Measurements from ENCODE around the gene PRH2. TPM values are rescaled to one million over a fixed set of nuclear protein-coding genes. Genes with fewer than 3 reads are reported as not detected.

Gene PRH2
- total RNA-seq, result not detected

- Mint-ChIP-seq H3K27me3 (ENCODE audit: low read depth) (no peaks in the 10 kb centered on the region), H3K4me3 (no peak within 1 kb of the TSS), H3K36me3 (ENCODE audit: insufficient read depth in 2 of 2) (no peaks in the 10 kb centered on the region), H3K9me3 (peaks cover 0 to 1% of the 10 kb centered on the region in 2 donors), H3K4me1 (ENCODE audit: low read depth) (no peaks in the 10 kb centered on the region), H3K27ac (no peak within 1 kb of the TSS)
- ATAC-seq (replicated peaks in 1 of 2), result no peak
- no peak for DNase-seq
Observed at GRCh38 chr12:10928746-10929286, at the start of gene PRH2. Gene PRH2, plus strand, starts transcription at chr12:10929236. Its CDS starts 38 bp downstream, at chr12:10929274.

GRCh38 chr12:10884086-10884725 lies 44.8 kb upstream of the PRH2 start, which contains the start of gene PRH1:
Gene PRH1, minus strand, starts transcription at chr12:10884255. Its CDS starts 38 bp downstream, at chr12:10884217.
- ATAC-seq (replicated peaks in 1 of 2), result no peak
- no peak for DNase-seq
- H3K9me3 Mint-ChIP-seq, result no peaks in the 10 kb centered on the region
- H3K4me3 Mint-ChIP-seq, result no peak within 1 kb of the TSS
- H3K4me1 Mint-ChIP-seq (ENCODE audit: low read depth), result no peaks in the 10 kb centered on the region
- no peak within 1 kb of the TSS for H3K27ac Mint-ChIP-seq
- H3K36me3 Mint-ChIP-seq (ENCODE audit: insufficient read depth in 2 of 2), result peaks cover 0 to 2% of the 10 kb centered on the region in 2 donors
- no peaks in the 10 kb centered on the region for H3K27me3 Mint-ChIP-seq (ENCODE audit: low read depth)

GRCh38 chr12:10889226-10889625 lies 39.8 kb upstream of the PRH2 start:
- Mint-ChIP-seq H3K9me3 (no peaks in the 10 kb centered on the region), H3K27ac (no peak overlapping the region), H3K4me3 (no peak overlapping the region), H3K4me1 (ENCODE audit: low read depth) (no peaks in the 10 kb centered on the region), H3K36me3 (ENCODE audit: insufficient read depth in 2 of 2) (no peaks in the 10 kb centered on the region), H3K27me3 (ENCODE audit: low read depth) (no peaks in the 10 kb centered on the region)
- DNase-seq, result no peak
- ATAC-seq (replicated peaks in 1 of 2), result no peak

GRCh38 chr12:10891937-10892336 lies 37.1 kb upstream of the PRH2 start:
- Mint-ChIP-seq H3K27ac (no peak overlapping the region), H3K27me3 (ENCODE audit: low read depth) (no peaks in the 10 kb centered on the region)
- no peak for ATAC-seq (replicated peaks in 1 of 2)

GRCh38 chr12:10896854-10897253 lies 32.2 kb upstream of the PRH2 start:
- no peaks in the 10 kb centered on the region for H3K27me3 Mint-ChIP-seq (ENCODE audit: low read depth)
- ATAC-seq (replicated peaks in 1 of 2), result no peak
- peaks cover 1 to 2% of the 10 kb centered on the region in 2 donors for H3K9me3 Mint-ChIP-seq
- H3K4me3 Mint-ChIP-seq, result no peak overlapping the region
- H3K36me3 Mint-ChIP-seq (ENCODE audit: insufficient read depth in 2 of 2), result peaks cover 0 to 3% of the 10 kb centered on the region in 2 donors
- H3K4me1 Mint-ChIP-seq (ENCODE audit: low read depth), result no peaks in the 10 kb centered on the region
- H3K27ac Mint-ChIP-seq, result no peak overlapping the region
- no peak for DNase-seq

More at GRCh38 chr12:10891937-10892336, 37.1 kb upstream of the PRH2 start:
- no peaks in the 10 kb centered on the region for H3K36me3 Mint-ChIP-seq (ENCODE audit: insufficient read depth in 2 of 2)
- H3K9me3 Mint-ChIP-seq, result no peaks in the 10 kb centered on the region
- DNase-seq, result no peak
- H3K4me1 Mint-ChIP-seq (ENCODE audit: low read depth), result no peaks in the 10 kb centered on the region
- no peak overlapping the region for H3K4me3 Mint-ChIP-seq

- Mint-ChIP-seq H3K4me3 (no peak overlapping the region), H3K27me3 (ENCODE audit: low read depth) (no peaks in the 10 kb centered on the region), H3K27ac (no peak overlapping the region), H3K9me3 (peaks cover 7 to 14% of the 10 kb centered on the region in 2 donors), H3K36me3 (ENCODE audit: insufficient read depth in 2 of 2) (peaks cover 13 to 18% of the 10 kb centered on the region in 2 donors), H3K4me1 (ENCODE audit: low read depth) (no peaks in the 10 kb centered on the region)
- ATAC-seq (replicated peaks in 1 of 2) (no peak), DNase-seq (no peak)
Observed at GRCh38 chr12:10900530-10900929, 28.5 kb upstream of the PRH2 start.

GRCh38 chr12:10900972-10901371 lies 28.1 kb upstream of the PRH2 start:
- ATAC-seq (replicated peaks in 1 of 2) (no peak), DNase-seq (no peak)
- Mint-ChIP-seq H3K36me3 (ENCODE audit: insufficient read depth in 2 of 2) (peaks cover 13 to 21% of the 10 kb centered on the region in 2 donors), H3K27ac (no peak overlapping the region), H3K9me3 (peaks cover 7 to 14% of the 10 kb centered on the region in 2 donors), H3K27me3 (ENCODE audit: low read depth) (no peaks in the 10 kb centered on the region), H3K4me3 (no peak overlapping the region), H3K4me1 (ENCODE audit: low read depth) (no peaks in the 10 kb centered on the region)

- Mint-ChIP-seq H3K36me3 (ENCODE audit: insufficient read depth in 2 of 2) (peaks cover 13 to 21% of the 10 kb centered on the region in 2 donors), H3K4me3 (no peak overlapping the region)
- ATAC-seq (replicated peaks in 1 of 2), result no peak
Observed at GRCh38 chr12:10901427-10901826, 27.6 kb upstream of the PRH2 start.

GRCh38 chr12:10904686-10905085 lies 24.4 kb upstream of the PRH2 start:
- H3K36me3 Mint-ChIP-seq (ENCODE audit: insufficient read depth in 2 of 2), result peaks cover 13 to 23% of the 10 kb centered on the region in 2 donors
- no peak overlapping the region for H3K4me3 Mint-ChIP-seq
- no peaks in the 10 kb centered on the region for H3K27me3 Mint-ChIP-seq (ENCODE audit: low read depth)
- ATAC-seq (replicated peaks in 1 of 2) (no peak), DNase-seq (no peak)
- no peak overlapping the region for H3K27ac Mint-ChIP-seq
- peaks cover 7 to 12% of the 10 kb centered on the region in 2 donors for H3K9me3 Mint-ChIP-seq
- no peaks in the 10 kb centered on the region for H3K4me1 Mint-ChIP-seq (ENCODE audit: low read depth)

More at GRCh38 chr12:10901427-10901826, 27.6 kb upstream of the PRH2 start:
- H3K27ac Mint-ChIP-seq, result no peak overlapping the region
- no peak for DNase-seq
- no peaks in the 10 kb centered on the region for H3K27me3 Mint-ChIP-seq (ENCODE audit: low read depth)
- H3K9me3 Mint-ChIP-seq, result peaks cover 7 to 14% of the 10 kb centered on the region in 2 donors
- H3K4me1 Mint-ChIP-seq (ENCODE audit: low read depth), result no peaks in the 10 kb centered on the region

- ATAC-seq (replicated peaks in 1 of 2) (no peak), DNase-seq (no peak)
- peaks cover 3% of the 10 kb centered on the region in 2 donors for H3K9me3 Mint-ChIP-seq
- H3K4me1 Mint-ChIP-seq (ENCODE audit: low read depth), result no peaks in the 10 kb centered on the region
- peaks cover 3 to 9% of the 10 kb centered on the region in 2 donors for H3K36me3 Mint-ChIP-seq (ENCODE audit: insufficient read depth in 2 of 2)
- no peaks in the 10 kb centered on the region for H3K27me3 Mint-ChIP-seq (ENCODE audit: low read depth)
- H3K27ac Mint-ChIP-seq, result no peak within 1 kb of the TSS
- H3K4me3 Mint-ChIP-seq, result no peak within 1 kb of the TSS
Observed at GRCh38 chr12:10909462-10909861, 19.6 kb upstream of the PRH2 start, which contains the start of gene TAS2R13. Gene TAS2R13, minus strand, starts transcription at chr12:10909562. Its CDS starts 264 bp downstream, at chr12:10909298.

- H3K9me3 Mint-ChIP-seq, result no peaks in the 10 kb centered on the region
- H3K4me3 Mint-ChIP-seq, result no peak overlapping the region
- no peak overlapping the region for H3K27ac Mint-ChIP-seq
- DNase-seq (no peak), ATAC-seq (replicated peaks in 1 of 2) (no peak)
- H3K27me3 Mint-ChIP-seq (ENCODE audit: low read depth), result no peaks in the 10 kb centered on the region
- no peaks in the 10 kb centered on the region for H3K4me1 Mint-ChIP-seq (ENCODE audit: low read depth)
- H3K36me3 Mint-ChIP-seq (ENCODE audit: insufficient read depth in 2 of 2), result peaks cover 0 to 5% of the 10 kb centered on the region in 2 donors
Observed at GRCh38 chr12:10910380-10910779, 18.7 kb upstream of the PRH2 start.

GRCh38 chr12:10919809-10920208 lies 9.2 kb upstream of the PRH2 start:
- Mint-ChIP-seq H3K4me3 (no peak overlapping the region), H3K36me3 (ENCODE audit: insufficient read depth in 2 of 2) (no peaks in the 10 kb centered on the region), H3K4me1 (ENCODE audit: low read depth) (no peaks in the 10 kb centered on the region), H3K27me3 (ENCODE audit: low read depth) (no peaks in the 10 kb centered on the region), H3K27ac (no peak overlapping the region), H3K9me3 (no peaks in the 10 kb centered on the region)
- no peak for DNase-seq
- no peak for ATAC-seq (replicated peaks in 1 of 2)

GRCh38 chr12:10926269-10926668 lies 2.8 kb upstream of the PRH2 start:
- peak overlapping the region; percentile 37 for H3K27ac Mint-ChIP-seq
- peaks cover 0 to 1% of the 10 kb centered on the region in 2 donors for H3K9me3 Mint-ChIP-seq
- H3K4me3 Mint-ChIP-seq, result no peak overlapping the region
- H3K27me3 Mint-ChIP-seq (ENCODE audit: low read depth), result no peaks in the 10 kb centered on the region
- H3K4me1 Mint-ChIP-seq (ENCODE audit: low read depth), result no peaks in the 10 kb centered on the region
- DNase-seq, result no peak
- no peaks in the 10 kb centered on the region for H3K36me3 Mint-ChIP-seq (ENCODE audit: insufficient read depth in 2 of 2)
- no peak for ATAC-seq (replicated peaks in 1 of 2)

Data from activated T-cell treated with anti-CD3 and anti-CD28 coated beads, Interleukin-2, amount 50 U/mL, for 72 hours (primary cell).